ENCODE data around the gene ZNF618.

Gene ZNF618

GRCh38 chr9:113962396-113962795, 86.3 kb downstream of the ZNF618 start:
- DNase-seq = no peak

GRCh38 chr9:113963017-113963620, 87.0 kb downstream of the ZNF618 start:
- DNase-seq = peak in 1 of 3 experiments; percentile 28

- DNase-seq = no peak
Observed at GRCh38 chr9:113963696-113964494, 87.8 kb downstream of the ZNF618 start.

GRCh38 chr9:113964495-113965170, 88.5 kb downstream of the ZNF618 start:
- DNase-seq = no peak

- DNase-seq = no peak
Observed at GRCh38 chr9:113966394-113966793, 90.3 kb downstream of the ZNF618 start.

GRCh38 chr9:113967380-113967779, 91.3 kb downstream of the ZNF618 start:
- no peak for DNase-seq

GRCh38 chr9:113969343-113969742, 93.2 kb downstream of the ZNF618 start:
- no peak for DNase-seq

GRCh38 chr9:113973226-113973625, 97.1 kb downstream of the ZNF618 start:
- no peak for DNase-seq

GRCh38 chr9:113973963-113974413, 97.9 kb downstream of the ZNF618 start:
- DNase-seq = no peak

- no peak for DNase-seq
Observed at GRCh38 chr9:113976915-113977314, 100.8 kb downstream of the ZNF618 start.

GRCh38 chr9:113978725-113979342, 102.7 kb downstream of the ZNF618 start:
- DNase-seq = no peak

GRCh38 chr9:113979343-113980127, 103.4 kb downstream of the ZNF618 start:
- DNase-seq = no peak

- no peak for DNase-seq
Observed at GRCh38 chr9:113984639-113985380, 108.7 kb downstream of the ZNF618 start.

GRCh38 chr9:113985968-113986585, 110.0 kb downstream of the ZNF618 start:
- DNase-seq = no peak

- DNase-seq = no peak
Observed at GRCh38 chr9:113986931-113987330, 110.8 kb downstream of the ZNF618 start.

- no peak for DNase-seq
Observed at GRCh38 chr9:113987526-113987925, 111.4 kb downstream of the ZNF618 start.

- DNase-seq = no peak
Observed at GRCh38 chr9:113988385-113989016, 112.4 kb downstream of the ZNF618 start.

GRCh38 chr9:113989017-113989713, 113.1 kb downstream of the ZNF618 start:
- DNase-seq = no peak

GRCh38 chr9:113989714-113990569, 113.8 kb downstream of the ZNF618 start:
- DNase-seq = no peak

Data from NCI-H1417 (cell line).